ENCODE results near the gene ARAF.

DNA sequence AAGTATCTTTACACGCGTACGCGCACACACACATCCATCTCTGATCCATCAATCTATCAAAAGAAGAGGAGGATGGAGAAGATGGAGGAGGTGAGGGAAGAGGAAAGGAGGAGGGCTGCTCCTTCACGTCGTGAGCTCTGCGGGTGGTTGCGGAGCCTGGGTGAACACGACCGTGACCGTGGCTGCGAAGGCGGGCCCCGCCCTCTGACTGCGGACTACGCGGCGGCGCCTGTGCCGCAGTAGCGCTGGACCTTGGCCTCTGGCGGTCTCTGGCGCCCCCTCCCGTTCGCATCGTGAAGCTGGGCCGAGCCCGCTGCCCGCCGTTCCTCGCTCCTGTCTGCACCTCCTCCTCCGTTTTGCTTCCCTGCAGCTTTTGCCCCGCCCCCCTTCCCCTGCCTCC lies 37.7 kb upstream of the ARAF start:
- TF ChIP-seq, protein P1, sequence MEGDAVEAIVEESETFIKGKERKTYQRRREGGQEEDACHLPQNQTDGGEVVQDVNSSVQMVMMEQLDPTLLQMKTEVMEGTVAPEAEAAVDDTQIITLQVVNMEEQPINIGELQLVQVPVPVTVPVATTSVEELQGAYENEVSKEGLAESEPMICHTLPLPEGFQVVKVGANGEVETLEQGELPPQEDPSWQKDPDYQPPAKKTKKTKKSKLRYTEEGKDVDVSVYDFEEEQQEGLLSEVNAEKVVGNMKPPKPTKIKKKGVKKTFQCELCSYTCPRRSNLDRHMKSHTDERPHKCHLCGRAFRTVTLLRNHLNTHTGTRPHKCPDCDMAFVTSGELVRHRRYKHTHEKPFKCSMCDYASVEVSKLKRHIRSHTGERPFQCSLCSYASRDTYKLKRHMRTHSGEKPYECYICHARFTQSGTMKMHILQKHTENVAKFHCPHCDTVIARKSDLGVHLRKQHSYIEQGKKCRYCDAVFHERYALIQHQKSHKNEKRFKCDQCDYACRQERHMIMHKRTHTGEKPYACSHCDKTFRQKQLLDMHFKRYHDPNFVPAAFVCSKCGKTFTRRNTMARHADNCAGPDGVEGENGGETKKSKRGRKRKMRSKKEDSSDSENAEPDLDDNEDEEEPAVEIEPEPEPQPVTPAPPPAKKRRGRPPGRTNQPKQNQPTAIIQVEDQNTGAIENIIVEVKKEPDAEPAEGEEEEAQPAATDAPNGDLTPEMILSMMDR (conservative IDR thresholded peaks at IDR 0.05; ENCODE audit: low read depth, low read length), result peak; percentile 83
- no peak for TF ChIP-seq POLR2A (IDR thresholded peaks at IDR 0.05; ENCODE audit: low read depth, low read length)
- peak; percentile 74 for TF ChIP-seq SMC3 (IDR thresholded peaks at IDR 0.05; ENCODE audit: low read depth, low read length)
- TF ChIP-seq MAFK (IDR thresholded peaks at IDR 0.05; ENCODE audit: low read depth, low read length), result no peak
- TF ChIP-seq MAZ (IDR thresholded peaks at IDR 0.05; ENCODE audit: borderline replicate concordance, low read depth, low read length), result peak; percentile 44; the same call in 1 of the 2 replicates
- no peak for TF ChIP-seq CHD1 (IDR thresholded peaks at IDR 0.05; ENCODE audit: low read depth, low read length)
